ENCODE measurements around the gene ANKMY1. TPM values are rescaled to one million over a fixed set of nuclear protein-coding genes. Genes with fewer than 3 reads are reported as not detected.

The ANKMY1 gene
- total RNA-seq, 1 donor from 2014 or later = 7.6 TPM

DNA sequence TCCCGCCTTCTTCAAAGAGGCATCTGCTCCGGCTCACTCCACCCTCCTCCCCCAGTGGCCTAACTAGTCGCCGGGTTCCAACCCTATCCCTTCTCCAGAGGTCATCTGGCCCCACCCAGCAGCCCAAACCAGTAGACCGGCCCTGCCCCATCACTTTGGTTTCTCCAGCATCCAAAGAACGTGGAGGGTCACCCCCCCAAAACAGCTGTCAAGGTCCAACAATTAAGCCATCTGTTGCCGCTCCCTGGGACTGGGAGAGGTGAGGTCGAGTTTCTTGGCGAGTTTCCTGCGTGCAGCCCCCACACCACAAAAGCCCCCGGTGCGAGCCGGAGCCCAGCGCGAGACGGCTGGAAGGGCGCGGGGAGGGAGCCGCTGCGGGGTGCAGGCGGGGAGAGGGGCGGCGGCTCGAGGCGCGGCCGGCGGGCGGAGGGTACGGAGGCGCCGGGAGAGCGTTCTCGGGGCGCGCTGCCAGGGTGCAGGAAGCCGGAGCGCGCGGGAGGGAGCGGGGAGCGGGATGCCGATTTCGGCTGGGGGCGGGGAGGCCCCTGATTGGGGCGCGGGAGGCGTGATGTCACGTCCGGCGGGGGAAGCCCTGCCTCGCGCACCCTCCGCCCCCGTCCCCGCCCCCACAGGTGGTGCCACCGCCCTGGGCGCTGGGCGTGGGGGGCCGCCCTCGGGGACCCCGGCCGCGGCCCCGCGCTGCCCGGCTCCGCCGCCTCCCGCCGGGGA, 122.9 kb downstream of the ANKMY1 start:
- DNase-seq = peak; percentile 81

GRCh38 chr2:240433973-240434727, 123.6 kb downstream of the ANKMY1 start:
- DNase-seq = peak; percentile 18

- no peak for DNase-seq
Observed at GRCh38 chr2:240432820-240433801, 124.7 kb downstream of the ANKMY1 start.

DNA sequence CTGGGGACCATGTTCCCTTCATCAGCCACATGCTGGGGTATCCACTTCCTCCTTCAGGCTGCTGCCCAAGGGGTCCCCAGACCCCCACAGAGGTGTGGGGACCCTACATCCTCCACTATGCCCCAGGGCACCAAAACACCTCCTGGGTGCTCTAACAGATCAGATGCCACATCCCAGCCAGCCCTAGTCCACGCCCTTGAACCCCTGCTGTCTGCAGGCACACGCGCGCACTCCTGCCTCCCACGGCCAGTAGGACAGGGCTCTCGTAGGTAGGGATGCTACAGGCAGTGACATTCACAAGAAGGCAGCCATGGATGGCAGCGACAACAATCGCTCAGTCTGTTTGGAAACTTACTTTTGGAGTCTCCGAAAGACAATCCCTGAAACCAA, 125.4 kb downstream of the ANKMY1 start:
- DNase-seq = no peak

DNA sequence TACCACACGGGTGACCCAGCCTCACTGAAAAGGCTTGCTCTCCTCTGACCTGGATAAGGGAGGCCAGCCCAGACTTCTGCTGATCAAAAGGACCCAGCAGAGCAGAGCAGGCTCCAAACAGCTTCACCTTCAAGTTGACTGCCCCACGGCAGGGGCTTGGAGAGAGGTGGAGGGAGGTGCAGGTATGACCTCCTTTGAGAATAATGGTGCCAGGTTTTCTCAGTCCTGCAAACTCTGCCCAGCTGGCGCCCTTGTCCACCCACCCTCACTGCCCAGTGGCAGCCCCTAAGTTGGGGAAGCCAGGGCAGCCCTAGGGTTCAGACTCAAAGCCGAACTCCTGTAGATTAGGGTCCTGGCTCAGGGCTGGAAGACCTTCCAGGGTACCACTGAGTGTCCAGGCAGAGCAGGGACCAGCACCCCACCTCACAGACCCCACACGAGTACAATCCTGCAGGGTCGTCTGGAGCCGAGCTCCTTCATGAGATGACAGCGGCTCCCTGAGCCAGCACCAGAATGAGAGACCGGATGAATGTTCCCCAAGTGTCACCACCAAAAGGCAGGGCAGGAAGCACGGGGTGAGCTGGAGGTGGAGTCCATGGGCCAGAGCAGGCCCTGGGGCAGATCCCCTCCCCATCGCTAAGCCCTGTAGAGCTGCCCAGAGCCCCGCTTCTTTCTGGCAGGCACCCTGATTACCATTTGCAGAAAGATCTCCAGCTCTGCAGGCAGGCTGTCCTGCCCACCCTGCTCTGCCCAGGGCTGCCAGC, 125.9 kb downstream of the ANKMY1 start:
- DNase-seq = no peak

- no peak for DNase-seq
Observed at GRCh38 chr2:240431271-240431660, 126.5 kb downstream of the ANKMY1 start.

GRCh38 chr2:240430595-240430994, 127.2 kb downstream of the ANKMY1 start:
- DNase-seq = no peak

DNA sequence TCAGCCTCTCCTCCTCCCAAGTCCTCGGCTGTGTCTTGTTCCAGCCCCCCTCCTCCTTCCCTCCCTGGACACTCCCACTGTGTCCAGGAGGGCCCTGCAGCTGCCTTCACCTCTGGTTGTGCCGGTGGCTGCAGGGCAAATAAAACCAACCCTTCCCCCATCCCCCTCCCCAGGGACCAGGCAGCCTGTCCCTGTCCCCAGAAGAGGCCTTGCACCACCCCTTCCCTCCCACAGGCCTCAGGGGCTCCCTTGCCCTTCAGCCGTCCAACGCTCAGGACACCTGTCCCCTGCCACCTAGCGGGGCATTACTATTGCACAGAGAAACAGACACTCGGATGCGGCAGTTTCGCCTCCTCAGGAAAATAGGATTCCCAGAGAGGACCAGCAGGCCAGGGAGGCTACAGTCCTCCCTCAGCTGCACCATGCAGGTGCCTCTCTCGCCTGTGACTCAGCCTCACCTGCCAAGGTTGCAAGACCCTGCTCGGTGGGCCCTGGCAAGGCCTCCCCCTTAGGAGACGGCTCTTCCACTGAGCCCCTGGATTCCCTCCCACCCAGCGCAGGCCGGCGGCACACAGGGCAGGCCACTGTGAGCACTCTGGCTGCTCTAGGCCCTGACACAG, 127.8 kb downstream of the ANKMY1 start:
- DNase-seq = no peak

Small RNA genes lying within 50 kb of the gene (small RNA-seq; reads per million reads assigned to genes)
- 135 reads per million, percentile 97 among the genes with 10 or more reads in this experiment for gene MIR149 (ENCODE audit: low replicate concordance)

Other genes with a start within 250 kb of the ANKMY1 start
- 25.4 TPM for gene GPC1, start 122.3 kb downstream of the ANKMY1 start, total RNA-seq
- 2.4 TPM for gene DUSP28, start 2.4 kb upstream of the ANKMY1 start, total RNA-seq
- 12.0 TPM for gene RNPEPL1, start 10.5 kb upstream of the ANKMY1 start, total RNA-seq
- 10.9 TPM for gene CAPN10, start 28.7 kb upstream of the ANKMY1 start, total RNA-seq
- 0.99 TPM for gene GPR35, start 67.5 kb upstream of the ANKMY1 start, total RNA-seq
- gene AQP12B, start 124.9 kb upstream of the ANKMY1 start, total RNA-seq = not detected
- not detected for gene AQP12A, start 133.9 kb upstream of the ANKMY1 start, total RNA-seq